HL-60 (cell line): ENCODE measurements around the gene MAGI2.

Experiments
- CTCF ChIP-seq: IDR thresholded peaks from one replicate; pipeline ENCODE4 v1.5.1; 2011; ENCODE audit warnings: low read length, control low read depth, inconsistent platforms; ENCODE audit not compliant: insufficient read depth
- GABPA ChIP-seq: IDR thresholded peaks from 2 replicates; pipeline ENCODE4 v1.6.1; 2012; ENCODE audit warnings: low read depth

DNA sequence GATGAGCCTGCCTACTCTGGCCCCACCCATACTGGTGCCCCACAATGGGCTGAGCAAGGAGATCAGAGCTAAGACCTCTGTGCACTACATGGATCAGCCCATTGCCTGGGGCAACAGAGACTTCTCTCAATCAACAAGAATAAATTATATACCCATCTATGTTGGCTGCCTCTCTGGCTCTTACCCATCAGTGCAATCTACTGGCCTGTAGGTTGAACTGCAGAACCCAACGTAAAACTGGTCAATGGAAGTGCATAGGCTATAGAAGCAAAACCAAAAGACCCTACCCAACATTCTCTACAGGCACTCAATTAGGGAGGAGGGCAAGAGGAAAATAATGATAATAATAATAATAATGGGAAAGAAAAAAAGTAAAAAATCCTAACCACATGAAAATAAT is 574.3 kb downstream of the MAGI2 start:
- TF ChIP-seq GABPA (no peak), CTCF (no peak)
